Left lung (tissue), 10 donors: ENCODE results near the gene C8B. TPM values are rescaled to one million over a fixed set of nuclear protein-coding genes. Genes with fewer than 3 reads are reported as not detected.
A peak's percentile ranks its signal among the peaks of the same experiment; 100 is the strongest.

Experiments used
- ATAC-seq: fragments of 200-7000 bp; cut with Tn5 transposase; one replicate; pipeline ENCODE4 v1.9.1; 2020; ENCODE audit warnings: moderate library complexity
- DNase-seq, 4 donors: peaks; one replicate each; pipeline ENCODE4 v3.0.0-alpha.2; 2013 to 2020
- H3K27ac ChIP-seq, 2 donors: fragments of 200-600 bp; sonication (generic) in 1 of 2; one replicate each; pipeline versions ENCODE4 v1.5.0 to v1.8.0; 2020 to 2021
- H3K27me3 ChIP-seq, 2 donors: fragments of 200-600 bp; sonication (generic) in 1 of 2; one replicate each; pipeline versions ENCODE4 v1.5.0 to v1.8.0; 2020 to 2021
- H3K36me3 ChIP-seq, 2 donors: fragments of 200-600 bp; sonication (generic) in 1 of 2; one replicate each; pipeline versions ENCODE4 v1.5.0 to v1.8.0; 2020 to 2021
- H3K4me1 ChIP-seq, 2 donors: fragments of 200-600 bp; one replicate each; pipeline ENCODE4 v1.8.0; 2021
- H3K4me3 ChIP-seq, 2 donors: fragments of 200-600 bp; sonication (generic) in 1 of 2; one replicate each; pipeline versions ENCODE4 v1.5.0 to v1.8.0; 2020 to 2021; ENCODE audit warnings: mild to moderate bottlenecking in 1 of 2
- H3K9me3 ChIP-seq, 2 donors: fragments of 200-600 bp; sonication (generic) in 1 of 2; one replicate each; pipeline versions ENCODE4 v1.5.0 to v1.8.0; 2020 to 2021
- intact Hi-C, 2 donors: fragments of 100-400 bp; cut with DNase I; formaldehyde crosslinking; loops; one replicate each; pipeline versions ENCODE4 v1.11.2 to v1.14.2; 2022
- polyA plus RNA-seq, 6 donors: library from polyadenylated mRNA; unstranded; fragments of 120-200 nt; gene quantifications; one replicate each; pipeline ENCODE4 v1.2.1, GENCODE V29; 2013; ENCODE audit not compliant: insufficient read length in 6 of 6
- total RNA-seq, 2 donors: library from RNA; stranded (reverse); fragmentation: NEBNext Ultra II Directional; extraction: Animal tissue kit (Norgen Biotek cat#: 25700); gene quantifications; one replicate each; pipeline ENCODE4 v1.2.1, GENCODE V29; 2021
- TF ChIP-seq, protein P1 (sequence below), 2 donors: fragments of 200-600 bp; sonication (generic) in 1 of 2; IDR thresholded peaks; one replicate each; pipeline versions ENCODE4 v1.5.0 to v1.8.0; 2021; ENCODE audit warnings: antibody characterized with exemption in 2 of 2
- donor health status: DM: no; HTN: yes; CAD: no.
- donor health status: DM: no; HTN: no; CAD: no.

Gene C8B
- total and polyA plus RNA-seq, 8 donors, result 0.09 to 0.71 (median 0.18) TPM; not detected in 2

GRCh38 chr1:56972976-56973375 is 7.2 kb upstream of the C8B start:
- DNase-seq (no peak), ATAC-seq (no peak)
- no peak overlapping the region for H3K27ac ChIP-seq
- H3K4me1 ChIP-seq, result no peaks in the 10 kb centered on the region
- TF ChIP-seq, protein P1, sequence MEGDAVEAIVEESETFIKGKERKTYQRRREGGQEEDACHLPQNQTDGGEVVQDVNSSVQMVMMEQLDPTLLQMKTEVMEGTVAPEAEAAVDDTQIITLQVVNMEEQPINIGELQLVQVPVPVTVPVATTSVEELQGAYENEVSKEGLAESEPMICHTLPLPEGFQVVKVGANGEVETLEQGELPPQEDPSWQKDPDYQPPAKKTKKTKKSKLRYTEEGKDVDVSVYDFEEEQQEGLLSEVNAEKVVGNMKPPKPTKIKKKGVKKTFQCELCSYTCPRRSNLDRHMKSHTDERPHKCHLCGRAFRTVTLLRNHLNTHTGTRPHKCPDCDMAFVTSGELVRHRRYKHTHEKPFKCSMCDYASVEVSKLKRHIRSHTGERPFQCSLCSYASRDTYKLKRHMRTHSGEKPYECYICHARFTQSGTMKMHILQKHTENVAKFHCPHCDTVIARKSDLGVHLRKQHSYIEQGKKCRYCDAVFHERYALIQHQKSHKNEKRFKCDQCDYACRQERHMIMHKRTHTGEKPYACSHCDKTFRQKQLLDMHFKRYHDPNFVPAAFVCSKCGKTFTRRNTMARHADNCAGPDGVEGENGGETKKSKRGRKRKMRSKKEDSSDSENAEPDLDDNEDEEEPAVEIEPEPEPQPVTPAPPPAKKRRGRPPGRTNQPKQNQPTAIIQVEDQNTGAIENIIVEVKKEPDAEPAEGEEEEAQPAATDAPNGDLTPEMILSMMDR (IDR thresholded peaks at IDR 0.05), result no peak
- no peak overlapping the region for H3K4me3 ChIP-seq
- H3K36me3 ChIP-seq, result no peaks in the 10 kb centered on the region
- no peaks in the 10 kb centered on the region for H3K27me3 ChIP-seq
- intact Hi-C loops, result no loop called here
- H3K9me3 ChIP-seq, result no peaks in the 10 kb centered on the region

GRCh38 chr1:56970280-56970679 is 4.5 kb upstream of the C8B start:
- DNase-seq, result no peak
- Histone ChIP-seq H3K36me3 (no peaks in the 10 kb centered on the region), H3K9me3 (no peaks in the 10 kb centered on the region), H3K27ac (no peak overlapping the region), H3K4me3 (no peak overlapping the region), H3K4me1 (no peaks in the 10 kb centered on the region), H3K27me3 (no peaks in the 10 kb centered on the region)
- no peak for ATAC-seq
- TF ChIP-seq, protein P1 (IDR thresholded peaks at IDR 0.05), result no peak
- intact Hi-C loops, result no loop called here

GRCh38 chr1:56968878-56969495 is 3.2 kb upstream of the C8B start:
- ATAC-seq, result no peak
- Histone ChIP-seq H3K4me1 (no peaks in the 10 kb centered on the region), H3K36me3 (no peaks in the 10 kb centered on the region), H3K27ac (no peak overlapping the region), H3K4me3 (no peak overlapping the region), H3K27me3 (no peaks in the 10 kb centered on the region), H3K9me3 (no peaks in the 10 kb centered on the region)
- DNase-seq, result no peak
- intact Hi-C loops, result no loop called here
- TF ChIP-seq, protein P1 (IDR thresholded peaks at IDR 0.05), result no peak

- DNase-seq (peak in 2 of 4 donors; percentile 5 to 58), ATAC-seq (peak; percentile 31)
- Histone ChIP-seq H3K4me1 (no peaks in the 10 kb centered on the region), H3K27me3 (no peaks in the 10 kb centered on the region), H3K9me3 (no peaks in the 10 kb centered on the region), H3K27ac (no peak overlapping the region), H3K36me3 (no peaks in the 10 kb centered on the region), H3K4me3 (no peak overlapping the region)
- TF ChIP-seq, protein P1 (IDR thresholded peaks at IDR 0.05), result peak; percentile 29 to 43
- intact Hi-C loops, result no loop called here
Measured at GRCh38 chr1:56967900-56968832, 2.4 kb upstream of the C8B start.

GRCh38 chr1:56967355-56967754 is 1.5 kb upstream of the C8B start:
- TF ChIP-seq, protein P1 (IDR thresholded peaks at IDR 0.05), result no peak
- Histone ChIP-seq H3K27ac (no peak overlapping the region), H3K4me3 (no peak overlapping the region), H3K9me3 (no peaks in the 10 kb centered on the region), H3K27me3 (no peaks in the 10 kb centered on the region), H3K4me1 (no peaks in the 10 kb centered on the region), H3K36me3 (no peaks in the 10 kb centered on the region)
- intact Hi-C loops, result no loop called here
- ATAC-seq, result no peak
- DNase-seq, result no peak
